GM23338 (cell line): ENCODE measurements around the gene C14orf132. TPM values are rescaled to one million over a fixed set of nuclear protein-coding genes. Genes with fewer than 3 reads are reported as not detected.

ENCODE experiments used
- ATAC-seq: fragments of 200-7000 bp; cut with Tn5 transposase; 3 replicates; pipeline ENCODE4 v1.9.1; 2020
- DNase-seq: peaks from one replicate; pipeline ENCODE4 v3.0.0-alpha.2; 2015; ENCODE audit warnings: low spot score
- H2AFZ ChIP-seq: fragments of 200-600 bp; sonication (generic); 2 replicates; pipeline ENCODE4 v1.8.0; 2016; ENCODE audit warnings: antibody characterized with exemption, mild to moderate bottlenecking, moderate library complexity
- H3F3A ChIP-seq: fragments of 200-600 bp; sonication (generic); replicated peaks from 2 replicates; pipeline ENCODE4 v1.8.0; 2017; ENCODE audit warnings: antibody characterized with exemption, mixed run types, low read depth
- H3K27ac ChIP-seq: fragments of 200-600 bp; sonication (generic); 2 replicates; pipeline ENCODE4 v1.6.1; 2016; ENCODE audit warnings: low read depth
- H3K27me3 ChIP-seq: fragments of 200-600 bp; sonication (generic); 2 replicates; pipeline ENCODE4 v1.8.0; 2016; ENCODE audit warnings: mild to moderate bottlenecking, mixed run types, moderate library complexity; ENCODE audit not compliant: insufficient read depth
- H3K36me3 ChIP-seq: fragments of 200-600 bp; sonication (generic); 2 replicates; pipeline ENCODE4 v1.8.0; 2016; ENCODE audit warnings: mild to moderate bottlenecking; ENCODE audit not compliant: insufficient read depth
- H3K4me1 ChIP-seq: fragments of 200-600 bp; sonication (generic); 2 replicates; pipeline ENCODE4 v1.8.0; 2016; ENCODE audit warnings: mild to moderate bottlenecking, moderate library complexity; ENCODE audit not compliant: insufficient read depth
- H3K4me2 ChIP-seq: fragments of 200-600 bp; sonication (generic); 2 replicates; pipeline ENCODE4 v1.7.1; 2017; ENCODE audit warnings: mixed run types
- H3K4me3 ChIP-seq: fragments of 200-600 bp; sonication (generic); 2 replicates; pipeline ENCODE4 v1.6.1; 2016; ENCODE audit warnings: mixed run types
- H3K79me2 ChIP-seq: fragments of 200-600 bp; sonication (generic); replicated peaks from 2 replicates; pipeline ENCODE4 v1.8.0; 2017; ENCODE audit warnings: mild to moderate bottlenecking; ENCODE audit not compliant: insufficient read depth
- H3K9me2 ChIP-seq: fragments of 200-600 bp; sonication (generic); 2 replicates; pipeline ENCODE4 v1.8.0; 2017; ENCODE audit not compliant: insufficient read depth
- H4K20me1 ChIP-seq: fragments of 200-600 bp; sonication (generic); replicated peaks from 2 replicates; pipeline ENCODE4 v1.8.0; 2017; ENCODE audit warnings: mild to moderate bottlenecking; ENCODE audit not compliant: insufficient read depth
- H3K27ac Mint-ChIP-seq: 2 replicates; pipeline ENCODE4 v1.8.0; 2020; ENCODE audit warnings: inconsistent platforms, mild to moderate bottlenecking, moderate library complexity, mixed read lengths
- H3K27me3 Mint-ChIP-seq: 3 replicates; pipeline ENCODE4 v1.8.0; 2022; ENCODE audit warnings: low read depth, mild to moderate bottlenecking, moderate library complexity, mixed read lengths, inconsistent platforms; ENCODE audit not compliant: insufficient read depth, poor library complexity
- H3K36me3 Mint-ChIP-seq: 3 replicates; pipeline ENCODE4 v1.8.0; 2021; ENCODE audit warnings: low read depth, mild to moderate bottlenecking, inconsistent platforms, moderate library complexity, mixed read lengths
- H3K4me1 Mint-ChIP-seq: 3 replicates; pipeline ENCODE4 v1.8.0; 2020; ENCODE audit warnings: mild to moderate bottlenecking, inconsistent platforms, mixed read lengths
- H3K4me3 Mint-ChIP-seq: 3 replicates; pipeline ENCODE4 v1.8.0; 2021; ENCODE audit warnings: moderate library complexity, mild to moderate bottlenecking, inconsistent platforms, mixed read lengths
- H3K9me3 Mint-ChIP-seq: 3 replicates; pipeline ENCODE4 v1.8.0; 2020; ENCODE audit warnings: moderate library complexity, mild to moderate bottlenecking, inconsistent platforms, mixed read lengths
- JUNB ChIP-seq: IDR thresholded peaks from one replicate; pipeline ENCODE4 v1.6.1; 2016; ENCODE audit warnings: antibody characterized with exemption; ENCODE audit not compliant: unreplicated experiment
- NANOG ChIP-seq: IDR thresholded peaks from 2 replicates; pipeline ENCODE4 v1.6.1; 2016; ENCODE audit warnings: antibody characterized with exemption, borderline replicate concordance
- POLR2AphosphoS5 ChIP-seq: IDR thresholded peaks from 2 replicates; pipeline ENCODE4 v1.6.1; 2016; ENCODE audit warnings: antibody characterized with exemption, low read depth
- ZNF114 ChIP-seq: fragments of 250-450 bp; sonication (Bioruptor Pico); IDR thresholded peaks from 2 replicates; pipeline ENCODE4 v1.5.0; 2020; ENCODE audit warnings: mild to moderate bottlenecking, moderate library complexity
- polyA plus RNA-seq: library from polyadenylated mRNA; unstranded; fragments of >200 nt; fragmentation: Nextera tagmentation; extraction: Ambion mirVana; gene quantifications from 2 replicates; pipeline ENCODE4 v1.2.1, GENCODE V29; 2016
- total RNA-seq: library from RNA; depleted of rRNA; stranded (reverse); fragments of >200 nt; shearing (Covaris generic); gene quantifications from 2 replicates; pipeline ENCODE4 v1.2.3, GENCODE V29; 2014
- TF ChIP-seq, protein P1 (sequence below), 2 experiments: fragments of 200-600 bp in 1 of 2; sonication (generic) in 1 of 2; conservative IDR thresholded peaks; 2 replicates each; pipeline versions ENCODE4 v1.5.1 to v1.6.1; 2016 to 2017; ENCODE audit warnings: antibody characterized with exemption in 2 of 2, low read depth in 2 of 2, mild to moderate bottlenecking in 2 of 2, moderate library complexity in 1 of 2
- TF ChIP-seq, protein P2 (sequence below): fragments of 250-450 bp; sonication (Bioruptor Pico); IDR thresholded peaks from 2 replicates; pipeline ENCODE4 v1.5.0; 2020; ENCODE audit warnings: mild to moderate bottlenecking, moderate library complexity
- TF ChIP-seq, protein P3 (sequence below): IDR thresholded peaks from 2 replicates; pipeline ENCODE4 v1.6.1; 2016; ENCODE audit warnings: antibody characterized with exemption
- TF ChIP-seq, protein P4 (sequence below): IDR thresholded peaks from one replicate; pipeline ENCODE4 v1.6.1; 2018; ENCODE audit warnings: antibody characterized with exemption; ENCODE audit not compliant: unreplicated experiment

The C14orf132 gene
- total and polyA plus RNA-seq, 2 experiments from 2014 or later: 13.8 to 16.2 TPM

DNA sequence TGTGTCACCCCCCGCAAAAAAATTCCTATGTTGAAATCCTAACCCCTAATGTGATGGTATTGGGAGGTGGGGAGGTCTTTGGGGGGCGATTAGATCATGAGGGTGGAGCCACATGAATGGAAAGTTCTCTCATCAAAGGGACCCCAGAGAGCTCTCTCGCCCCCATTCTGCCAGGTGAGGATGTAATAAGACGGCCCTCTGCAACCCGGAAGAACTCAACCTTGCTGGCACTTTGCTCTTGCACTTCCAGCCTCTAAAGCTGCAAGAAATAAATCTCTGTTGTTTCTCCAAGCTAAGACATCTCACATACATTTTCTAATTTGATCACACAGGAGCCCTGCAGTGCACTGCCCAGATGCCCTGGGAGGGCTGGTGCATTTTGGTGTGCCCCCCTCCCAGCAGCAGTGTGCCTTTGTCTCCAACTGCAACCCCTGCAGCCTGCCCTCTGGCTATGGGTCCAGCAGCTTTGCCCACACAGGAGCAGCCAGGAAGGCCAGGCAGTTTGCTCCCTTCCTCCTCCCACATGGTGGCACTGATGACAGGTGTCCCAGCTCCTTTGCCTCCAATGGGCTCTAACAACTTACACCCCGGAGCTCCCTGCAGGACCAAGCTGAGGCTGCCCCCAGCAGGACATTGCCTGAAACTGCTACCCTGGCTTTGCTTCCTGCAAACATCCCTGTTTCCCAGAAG, 59.3 kb downstream of the C14orf132 start:
- no peak overlapping the region for H2AFZ ChIP-seq
- H3F3A ChIP-seq: no peaks in the 10 kb centered on the region
- no peak overlapping the region for H3K4me2 ChIP-seq
- H3K4me1 Mint-ChIP-seq: peaks cover 23% of the 10 kb centered on the region
- H3K27me3 ChIP-seq: no peaks in the 10 kb centered on the region
- no peaks in the 10 kb centered on the region for H3K9me3 Mint-ChIP-seq
- no peaks in the 10 kb centered on the region for H3K36me3 ChIP-seq
- H3K9me2 ChIP-seq: no peaks in the 10 kb centered on the region
- H3K27ac ChIP-seq: no peak overlapping the region
- no peaks in the 10 kb centered on the region for H4K20me1 ChIP-seq
- H3K27me3 Mint-ChIP-seq: peaks cover 11% of the 10 kb centered on the region
- no peak overlapping the region for H3K4me3 Mint-ChIP-seq
- no peaks in the 10 kb centered on the region for H3K36me3 Mint-ChIP-seq
- H3K79me2 ChIP-seq: no peaks in the 10 kb centered on the region
- peak; percentile 90 for DNase-seq
- no peak overlapping the region; the same call in 1 of the 2 replicates for H3K27ac Mint-ChIP-seq
- peaks cover 14% of the 10 kb centered on the region; the same call in 1 of the 2 replicates for H3K4me1 ChIP-seq
- ATAC-seq: peak; percentile 73
- no peak for TF ChIP-seq NANOG
- TF ChIP-seq, protein P1, sequence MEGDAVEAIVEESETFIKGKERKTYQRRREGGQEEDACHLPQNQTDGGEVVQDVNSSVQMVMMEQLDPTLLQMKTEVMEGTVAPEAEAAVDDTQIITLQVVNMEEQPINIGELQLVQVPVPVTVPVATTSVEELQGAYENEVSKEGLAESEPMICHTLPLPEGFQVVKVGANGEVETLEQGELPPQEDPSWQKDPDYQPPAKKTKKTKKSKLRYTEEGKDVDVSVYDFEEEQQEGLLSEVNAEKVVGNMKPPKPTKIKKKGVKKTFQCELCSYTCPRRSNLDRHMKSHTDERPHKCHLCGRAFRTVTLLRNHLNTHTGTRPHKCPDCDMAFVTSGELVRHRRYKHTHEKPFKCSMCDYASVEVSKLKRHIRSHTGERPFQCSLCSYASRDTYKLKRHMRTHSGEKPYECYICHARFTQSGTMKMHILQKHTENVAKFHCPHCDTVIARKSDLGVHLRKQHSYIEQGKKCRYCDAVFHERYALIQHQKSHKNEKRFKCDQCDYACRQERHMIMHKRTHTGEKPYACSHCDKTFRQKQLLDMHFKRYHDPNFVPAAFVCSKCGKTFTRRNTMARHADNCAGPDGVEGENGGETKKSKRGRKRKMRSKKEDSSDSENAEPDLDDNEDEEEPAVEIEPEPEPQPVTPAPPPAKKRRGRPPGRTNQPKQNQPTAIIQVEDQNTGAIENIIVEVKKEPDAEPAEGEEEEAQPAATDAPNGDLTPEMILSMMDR (conservative IDR thresholded peaks at IDR 0.05; ENCODE audit: low read depth in 2 of 2): peak; percentile 74 to 93
- no peak overlapping the region for H3K4me3 ChIP-seq

DNA sequence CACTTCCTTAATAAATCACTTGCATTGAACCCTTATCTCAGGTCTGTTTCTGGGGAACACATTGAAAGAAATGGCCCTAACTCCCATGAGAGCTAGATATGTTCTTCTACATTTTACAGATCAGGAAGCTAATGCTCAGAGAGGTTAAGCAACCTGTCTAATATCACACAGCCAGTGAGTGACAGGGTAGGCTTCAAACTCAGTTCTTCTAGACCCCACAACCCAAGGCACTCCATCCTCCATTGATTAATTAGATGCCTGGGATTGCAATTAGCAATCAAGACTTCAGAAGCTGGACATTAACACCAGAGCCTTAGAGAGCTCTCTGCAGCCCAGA, 59.8 kb downstream of the C14orf132 start:
- no peaks in the 10 kb centered on the region for H3F3A ChIP-seq
- H3K9me3 Mint-ChIP-seq: no peaks in the 10 kb centered on the region
- no peak overlapping the region for H3K4me3 ChIP-seq
- no peaks in the 10 kb centered on the region for H4K20me1 ChIP-seq
- H3K27me3 ChIP-seq: no peaks in the 10 kb centered on the region
- H3K27ac ChIP-seq: no peak overlapping the region
- H3K27ac Mint-ChIP-seq: no peak overlapping the region
- ATAC-seq (no peak), DNase-seq (no peak)
- H3K4me1 Mint-ChIP-seq: peaks cover 23% of the 10 kb centered on the region
- H3K27me3 Mint-ChIP-seq: peaks cover 11% of the 10 kb centered on the region
- no peaks in the 10 kb centered on the region for H3K9me2 ChIP-seq
- no peaks in the 10 kb centered on the region for H3K36me3 ChIP-seq
- H3K4me2 ChIP-seq: no peak overlapping the region
- no peaks in the 10 kb centered on the region for H3K36me3 Mint-ChIP-seq
- H2AFZ ChIP-seq: no peak overlapping the region
- no peaks in the 10 kb centered on the region for H3K79me2 ChIP-seq
- H3K4me3 Mint-ChIP-seq: no peak overlapping the region
- H3K4me1 ChIP-seq: peaks cover 14% of the 10 kb centered on the region; the same call in 1 of the 2 replicates
- TF ChIP-seq POLR2AphosphoS5 (no peak), NANOG (no peak), ZNF114 (CRISPR knock-in tag) (no peak), JUNB (no peak)
- TF ChIP-seq, protein P2, sequence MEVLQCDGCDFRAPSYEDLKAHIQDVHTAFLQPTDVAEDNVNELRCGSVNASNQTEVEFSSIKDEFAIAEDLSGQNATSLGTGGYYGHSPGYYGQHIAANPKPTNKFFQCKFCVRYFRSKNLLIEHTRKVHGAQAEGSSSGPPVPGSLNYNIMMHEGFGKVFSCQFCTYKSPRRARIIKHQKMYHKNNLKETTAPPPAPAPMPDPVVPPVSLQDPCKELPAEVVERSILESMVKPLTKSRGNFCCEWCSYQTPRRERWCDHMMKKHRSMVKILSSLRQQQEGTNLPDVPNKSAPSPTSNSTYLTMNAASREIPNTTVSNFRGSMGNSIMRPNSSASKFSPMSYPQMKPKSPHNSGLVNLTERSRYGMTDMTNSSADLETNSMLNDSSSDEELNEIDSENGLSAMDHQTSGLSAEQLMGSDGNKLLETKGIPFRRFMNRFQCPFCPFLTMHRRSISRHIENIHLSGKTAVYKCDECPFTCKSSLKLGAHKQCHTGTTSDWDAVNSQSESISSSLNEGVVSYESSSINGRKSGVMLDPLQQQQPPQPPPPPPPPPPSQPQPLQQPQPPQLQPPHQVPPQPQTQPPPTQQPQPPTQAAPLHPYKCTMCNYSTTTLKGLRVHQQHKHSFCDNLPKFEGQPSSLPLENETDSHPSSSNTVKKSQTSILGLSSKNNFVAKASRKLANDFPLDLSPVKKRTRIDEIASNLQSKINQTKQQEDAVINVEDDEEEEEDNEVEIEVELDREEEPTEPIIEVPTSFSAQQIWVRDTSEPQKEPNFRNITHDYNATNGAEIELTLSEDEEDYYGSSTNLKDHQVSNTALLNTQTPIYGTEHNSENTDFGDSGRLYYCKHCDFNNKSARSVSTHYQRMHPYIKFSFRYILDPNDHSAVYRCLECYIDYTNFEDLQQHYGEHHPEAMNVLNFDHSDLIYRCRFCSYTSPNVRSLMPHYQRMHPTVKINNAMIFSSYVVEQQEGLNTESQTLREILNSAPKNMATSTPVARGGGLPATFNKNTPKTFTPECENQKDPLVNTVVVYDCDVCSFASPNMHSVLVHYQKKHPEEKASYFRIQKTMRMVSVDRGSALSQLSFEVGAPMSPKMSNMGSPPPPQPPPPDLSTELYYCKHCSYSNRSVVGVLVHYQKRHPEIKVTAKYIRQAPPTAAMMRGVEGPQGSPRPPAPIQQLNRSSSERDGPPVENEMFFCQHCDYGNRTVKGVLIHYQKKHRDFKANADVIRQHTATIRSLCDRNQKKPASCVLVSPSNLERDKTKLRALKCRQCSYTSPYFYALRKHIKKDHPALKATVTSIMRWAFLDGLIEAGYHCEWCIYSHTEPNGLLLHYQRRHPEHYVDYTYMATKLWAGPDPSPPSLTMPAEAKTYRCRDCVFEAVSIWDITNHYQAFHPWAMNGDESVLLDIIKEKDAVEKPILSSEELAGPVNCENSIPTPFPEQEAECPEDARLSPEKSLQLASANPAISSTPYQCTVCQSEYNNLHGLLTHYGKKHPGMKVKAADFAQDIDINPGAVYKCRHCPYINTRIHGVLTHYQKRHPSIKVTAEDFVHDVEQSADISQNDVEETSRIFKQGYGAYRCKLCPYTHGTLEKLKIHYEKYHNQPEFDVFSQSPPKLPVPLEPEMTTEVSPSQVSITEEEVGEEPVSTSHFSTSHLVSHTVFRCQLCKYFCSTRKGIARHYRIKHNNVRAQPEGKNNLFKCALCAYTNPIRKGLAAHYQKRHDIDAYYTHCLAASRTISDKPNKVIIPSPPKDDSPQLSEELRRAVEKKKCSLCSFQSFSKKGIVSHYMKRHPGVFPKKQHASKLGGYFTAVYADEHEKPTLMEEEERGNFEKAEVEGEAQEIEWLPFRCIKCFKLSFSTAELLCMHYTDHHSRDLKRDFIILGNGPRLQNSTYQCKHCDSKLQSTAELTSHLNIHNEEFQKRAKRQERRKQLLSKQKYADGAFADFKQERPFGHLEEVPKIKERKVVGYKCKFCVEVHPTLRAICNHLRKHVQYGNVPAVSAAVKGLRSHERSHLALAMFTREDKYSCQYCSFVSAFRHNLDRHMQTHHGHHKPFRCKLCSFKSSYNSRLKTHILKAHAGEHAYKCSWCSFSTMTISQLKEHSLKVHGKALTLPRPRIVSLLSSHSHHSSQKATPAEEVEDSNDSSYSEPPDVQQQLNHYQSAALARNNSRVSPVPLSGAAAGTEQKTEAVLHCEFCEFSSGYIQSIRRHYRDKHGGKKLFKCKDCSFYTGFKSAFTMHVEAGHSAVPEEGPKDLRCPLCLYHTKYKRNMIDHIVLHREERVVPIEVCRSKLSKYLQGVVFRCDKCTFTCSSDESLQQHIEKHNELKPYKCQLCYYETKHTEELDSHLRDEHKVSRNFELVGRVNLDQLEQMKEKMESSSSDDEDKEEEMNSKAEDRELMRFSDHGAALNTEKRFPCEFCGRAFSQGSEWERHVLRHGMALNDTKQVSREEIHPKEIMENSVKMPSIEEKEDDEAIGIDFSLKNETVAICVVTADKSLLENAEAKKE (CRISPR knock-in tag): no peak
- TF ChIP-seq, protein P3, sequence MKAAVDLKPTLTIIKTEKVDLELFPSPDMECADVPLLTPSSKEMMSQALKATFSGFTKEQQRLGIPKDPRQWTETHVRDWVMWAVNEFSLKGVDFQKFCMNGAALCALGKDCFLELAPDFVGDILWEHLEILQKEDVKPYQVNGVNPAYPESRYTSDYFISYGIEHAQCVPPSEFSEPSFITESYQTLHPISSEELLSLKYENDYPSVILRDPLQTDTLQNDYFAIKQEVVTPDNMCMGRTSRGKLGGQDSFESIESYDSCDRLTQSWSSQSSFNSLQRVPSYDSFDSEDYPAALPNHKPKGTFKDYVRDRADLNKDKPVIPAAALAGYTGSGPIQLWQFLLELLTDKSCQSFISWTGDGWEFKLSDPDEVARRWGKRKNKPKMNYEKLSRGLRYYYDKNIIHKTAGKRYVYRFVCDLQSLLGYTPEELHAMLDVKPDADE: no peak
- TF ChIP-seq, protein P4, sequence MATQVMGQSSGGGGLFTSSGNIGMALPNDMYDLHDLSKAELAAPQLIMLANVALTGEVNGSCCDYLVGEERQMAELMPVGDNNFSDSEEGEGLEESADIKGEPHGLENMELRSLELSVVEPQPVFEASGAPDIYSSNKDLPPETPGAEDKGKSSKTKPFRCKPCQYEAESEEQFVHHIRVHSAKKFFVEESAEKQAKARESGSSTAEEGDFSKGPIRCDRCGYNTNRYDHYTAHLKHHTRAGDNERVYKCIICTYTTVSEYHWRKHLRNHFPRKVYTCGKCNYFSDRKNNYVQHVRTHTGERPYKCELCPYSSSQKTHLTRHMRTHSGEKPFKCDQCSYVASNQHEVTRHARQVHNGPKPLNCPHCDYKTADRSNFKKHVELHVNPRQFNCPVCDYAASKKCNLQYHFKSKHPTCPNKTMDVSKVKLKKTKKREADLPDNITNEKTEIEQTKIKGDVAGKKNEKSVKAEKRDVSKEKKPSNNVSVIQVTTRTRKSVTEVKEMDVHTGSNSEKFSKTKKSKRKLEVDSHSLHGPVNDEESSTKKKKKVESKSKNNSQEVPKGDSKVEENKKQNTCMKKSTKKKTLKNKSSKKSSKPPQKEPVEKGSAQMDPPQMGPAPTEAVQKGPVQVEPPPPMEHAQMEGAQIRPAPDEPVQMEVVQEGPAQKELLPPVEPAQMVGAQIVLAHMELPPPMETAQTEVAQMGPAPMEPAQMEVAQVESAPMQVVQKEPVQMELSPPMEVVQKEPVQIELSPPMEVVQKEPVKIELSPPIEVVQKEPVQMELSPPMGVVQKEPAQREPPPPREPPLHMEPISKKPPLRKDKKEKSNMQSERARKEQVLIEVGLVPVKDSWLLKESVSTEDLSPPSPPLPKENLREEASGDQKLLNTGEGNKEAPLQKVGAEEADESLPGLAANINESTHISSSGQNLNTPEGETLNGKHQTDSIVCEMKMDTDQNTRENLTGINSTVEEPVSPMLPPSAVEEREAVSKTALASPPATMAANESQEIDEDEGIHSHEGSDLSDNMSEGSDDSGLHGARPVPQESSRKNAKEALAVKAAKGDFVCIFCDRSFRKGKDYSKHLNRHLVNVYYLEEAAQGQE: no peak
